Esophagus (tissue), 2 donors: ENCODE results near the gene C2CD2L. TPM values are rescaled to one million over a fixed set of nuclear protein-coding genes. Genes with fewer than 3 reads are reported as not detected.
"Not testable (repeated sequence)": the region's sequence is repeated elsewhere in the genome, so short reads cannot be mapped to it uniquely, and the experiment has no call there.

ENCODE experiments used
- H3K27ac ChIP-seq, 2 donors: one replicate each; pipeline ENCODE4 v1.5.1; 2013; ENCODE audit warnings: low read depth in 2 of 2, mild to moderate bottlenecking in 2 of 2, inconsistent platforms in 1 of 2, low read length in 1 of 2, moderate library complexity in 1 of 2
- H3K27me3 ChIP-seq, 2 donors: one replicate each; pipeline ENCODE4 v1.6.1; 2013; ENCODE audit warnings: low read length in 2 of 2, control low read depth in 1 of 2, mild to moderate bottlenecking in 1 of 2; ENCODE audit not compliant: insufficient read depth in 2 of 2, control insufficient read depth in 1 of 2
- H3K36me3 ChIP-seq, 2 donors: one replicate each; pipeline ENCODE4 v1.6.1; 2013; ENCODE audit warnings: low read length in 1 of 2; ENCODE audit not compliant: control insufficient read depth in 2 of 2, insufficient read depth in 2 of 2
- H3K4me1 ChIP-seq, 2 donors: one replicate each; pipeline ENCODE4 v1.6.1; 2013; ENCODE audit warnings: low read length in 1 of 2; ENCODE audit not compliant: control insufficient read depth in 2 of 2, insufficient read depth in 2 of 2
- H3K4me3 ChIP-seq, 2 donors: one replicate each; pipeline ENCODE4 v1.5.1; 2013; ENCODE audit warnings: low read length in 2 of 2, mild to moderate bottlenecking in 2 of 2, low read depth in 1 of 2, moderate library complexity in 1 of 2
- H3K9me3 ChIP-seq, 2 donors: one replicate each; pipeline ENCODE4 v1.6.1; 2013; ENCODE audit warnings: mild to moderate bottlenecking in 2 of 2, low read depth in 1 of 2, low read length in 1 of 2, moderate library complexity in 1 of 2; ENCODE audit not compliant: control insufficient read depth in 2 of 2, insufficient read depth in 1 of 2
- WGBS, 2 donors: extraction: QIAGEN DNeasy Blood & Tissue Kit; methylation state at CpG; one replicate each; pipeline ENCODE4 v1.1.7; 2013; 5-methylcytosine and 5-hydroxymethylcytosine counted together
- polyA plus RNA-seq, 2 donors: library from polyadenylated mRNA; stranded (reverse); fragments of 200-250 nt; gene quantifications; one replicate each; pipeline ENCODE4 v1.2.3, GENCODE V29; 2013
- donor health status: healthy with polysubstance abuse.
- donor health status: Bipolar disorder and iron deficiency.

Gene C2CD2L
- polyA plus RNA-seq, 2 donors: 8.4 to 13.1 TPM

- H3K36me3 ChIP-seq: no peaks in the 10 kb centered on the region
- WGBS, 2 donors: 81 to 86% methylated on average over 10 of the region's 10 CpGs
- no peak overlapping the region for H3K4me3 ChIP-seq
- no peaks in the 10 kb centered on the region for H3K27me3 ChIP-seq
- H3K4me1 ChIP-seq: peaks cover 3 to 5% of the 10 kb centered on the region in 2 donors
- no peak overlapping the region for H3K27ac ChIP-seq
- no peaks in the 10 kb centered on the region for H3K9me3 ChIP-seq
Measured at GRCh38 chr11:119156496-119156895, 49.4 kb downstream of the C2CD2L start.

GRCh38 chr11:119157063-119157462, 49.9 kb downstream of the C2CD2L start:
- Histone ChIP-seq H3K27ac (no peak overlapping the region), H3K4me3 (no peak overlapping the region), H3K4me1 (peaks cover 3 to 5% of the 10 kb centered on the region in 2 donors), H3K27me3 (no peaks in the 10 kb centered on the region), H3K36me3 (no peaks in the 10 kb centered on the region), H3K9me3 (no peaks in the 10 kb centered on the region)
- 49 to 57% methylated on average over 3 of the region's 3 CpGs for WGBS, 2 donors

- Histone ChIP-seq H3K36me3 (no peaks in the 10 kb centered on the region), H3K27me3 (no peaks in the 10 kb centered on the region), H3K4me1 (peaks cover 3 to 5% of the 10 kb centered on the region in 2 donors), H3K9me3 (no peaks in the 10 kb centered on the region), H3K27ac (no peak overlapping the region), H3K4me3 (no peak overlapping the region)
- WGBS, 2 donors: 92% methylated on average over 13 of the region's 13 CpGs
Measured at GRCh38 chr11:119158467-119158866, 51.3 kb downstream of the C2CD2L start.

GRCh38 chr11:119160151-119160550, 53.0 kb downstream of the C2CD2L start:
- 93 to 94% methylated on average over 9 of the region's 9 CpGs for WGBS, 2 donors

GRCh38 chr11:119161871-119162270, 54.7 kb downstream of the C2CD2L start:
- Histone ChIP-seq H3K36me3 (no peaks in the 10 kb centered on the region), H3K9me3 (no peaks in the 10 kb centered on the region), H3K4me3 (no peak overlapping the region), H3K4me1 (peaks cover 1 to 2% of the 10 kb centered on the region in 2 donors), H3K27ac (no peak overlapping the region), H3K27me3 (no peaks in the 10 kb centered on the region)
- 78 to 83% methylated on average over 8 of the region's 8 CpGs for whole genome bisulfite sequencing, 2 donors

More at GRCh38 chr11:119160151-119160550, 53.0 kb downstream of the C2CD2L start:
- Histone ChIP-seq H3K27me3 (no peaks in the 10 kb centered on the region), H3K4me1 (peaks cover 2 to 3% of the 10 kb centered on the region in 2 donors), H3K9me3 (no peaks in the 10 kb centered on the region), H3K36me3 (no peaks in the 10 kb centered on the region), H3K4me3 (no peak overlapping the region), H3K27ac (no peak overlapping the region)

- H3K9me3 ChIP-seq: no peaks in the 10 kb centered on the region
- H3K4me1 ChIP-seq: no peaks in the 10 kb centered on the region
- WGBS, 2 donors: 50 to 65% methylated on average over 8 of the region's 8 CpGs
- no peaks in the 10 kb centered on the region for H3K27me3 ChIP-seq
- peak overlapping the region; percentile 87 to 98 for H3K27ac ChIP-seq
- H3K36me3 ChIP-seq: no peaks in the 10 kb centered on the region
- no peak overlapping the region for H3K4me3 ChIP-seq
Measured at GRCh38 chr11:119166368-119167076, 59.4 kb downstream of the C2CD2L start.

GRCh38 chr11:119167077-119167458, 59.9 kb downstream of the C2CD2L start:
- not testable (repeated sequence) for H3K27me3 ChIP-seq, H3K9me3 ChIP-seq, H3K4me3 ChIP-seq, H3K4me1 ChIP-seq, H3K36me3 ChIP-seq
- WGBS, 2 donors: 51 to 64% methylated on average over 10 of the region's 10 CpGs
- H3K27ac ChIP-seq: peak overlapping the region; percentile 87 to 98

- Histone ChIP-seq H3K9me3 (no peaks in the 10 kb centered on the region), H3K4me3 (peak overlapping the region in 1 of 2 donors; percentile 71), H3K27me3 (no peaks in the 10 kb centered on the region), H3K27ac (peak overlapping the region; percentile 87 to 98), H3K4me1 (peaks cover 0 to 4% of the 10 kb centered on the region in 2 donors), H3K36me3 (no peaks in the 10 kb centered on the region)
- 41 to 45% methylated on average over 6 of the region's 6 CpGs for WGBS, 2 donors
Measured at GRCh38 chr11:119167933-119168332, 60.8 kb downstream of the C2CD2L start.
